Measurements from ENCODE around the gene ODR4.

- peak; percentile 75 for TF ChIP-seq CTCF (IDR thresholded peaks at IDR 0.05; ENCODE audit: borderline replicate concordance, extremely low read depth, low read length, poor library complexity, severe bottlenecking)
- TF ChIP-seq EZH2 (IDR thresholded peaks at IDR 0.05; ENCODE audit: borderline replicate concordance, low read depth, low read length, severe bottlenecking), result no peak
Measured at GRCh38 chr1:186404454-186405051, 28.9 kb downstream of the ODR4 start.

Data from DND-41 (cell line).